A549 (cell line): ENCODE measurements around the gene LVRN.

ENCODE experiments used
- NFE2L2 ChIP-seq: fragments of 150-350 bp; conservative IDR thresholded peaks from 2 replicates; pipeline ENCODE4 v1.6.1; 2014; ENCODE audit warnings: low read length
- POLR2AphosphoS2 ChIP-seq: conservative IDR thresholded peaks from 2 replicates; pipeline ENCODE4 v1.6.1; 2012; ENCODE audit warnings: low read length, improper control_type of control experiment, inconsistent platforms
- TF ChIP-seq, protein P1 (sequence below): fragments of 250-450 bp; sonication (Bioruptor Pico); IDR thresholded peaks from 2 replicates; pipeline ENCODE4 v1.5.0; 2021; ENCODE audit warnings: mild to moderate bottlenecking, moderate library complexity, borderline replicate concordance
- TF ChIP-seq, protein P2 (sequence below): fragments of >200 bp; sonication (Bioruptor Twin); formaldehyde crosslinking; IDR thresholded peaks from 3 replicates; pipeline ENCODE4 v1.5.1; 2016

DNA sequence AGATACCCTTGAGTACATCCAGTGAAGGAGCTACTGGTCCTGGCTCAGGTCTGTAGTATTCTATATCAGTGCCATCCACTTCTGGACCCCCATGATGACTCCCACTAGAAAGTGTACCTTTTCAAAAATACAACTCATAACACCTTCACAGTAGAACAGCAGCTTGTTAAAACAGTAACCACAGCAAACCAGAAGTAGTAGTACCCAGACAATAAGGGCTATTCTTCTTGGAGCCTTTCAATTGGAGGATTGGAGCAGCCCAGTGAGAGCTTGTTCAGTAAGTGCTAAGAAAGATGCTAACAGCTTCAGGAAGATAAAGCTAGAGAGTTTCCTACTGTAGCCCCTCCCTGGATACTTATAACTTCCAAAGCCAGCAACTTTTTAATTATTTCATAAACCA, 80.1 kb downstream of the LVRN start:
- TF ChIP-seq POLR2AphosphoS2 (no peak), NFE2L2 (no peak)
- TF ChIP-seq, protein P1, sequence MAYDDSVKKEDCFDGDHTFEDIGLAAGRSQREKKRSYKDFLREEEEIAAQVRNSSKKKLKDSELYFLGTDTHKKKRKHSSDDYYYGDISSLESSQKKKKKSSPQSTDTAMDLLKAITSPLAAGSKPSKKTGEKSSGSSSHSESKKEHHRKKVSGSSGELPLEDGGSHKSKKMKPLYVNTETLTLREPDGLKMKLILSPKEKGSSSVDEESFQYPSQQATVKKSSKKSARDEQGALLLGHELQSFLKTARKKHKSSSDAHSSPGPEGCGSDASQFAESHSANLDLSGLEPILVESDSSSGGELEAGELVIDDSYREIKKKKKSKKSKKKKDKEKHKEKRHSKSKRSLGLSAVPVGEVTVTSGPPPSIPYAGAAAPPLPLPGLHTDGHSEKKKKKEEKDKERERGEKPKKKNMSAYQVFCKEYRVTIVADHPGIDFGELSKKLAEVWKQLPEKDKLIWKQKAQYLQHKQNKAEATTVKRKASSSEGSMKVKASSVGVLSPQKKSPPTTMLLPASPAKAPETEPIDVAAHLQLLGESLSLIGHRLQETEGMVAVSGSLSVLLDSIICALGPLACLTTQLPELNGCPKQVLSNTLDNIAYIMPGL, result no peak
- TF ChIP-seq, protein P2, sequence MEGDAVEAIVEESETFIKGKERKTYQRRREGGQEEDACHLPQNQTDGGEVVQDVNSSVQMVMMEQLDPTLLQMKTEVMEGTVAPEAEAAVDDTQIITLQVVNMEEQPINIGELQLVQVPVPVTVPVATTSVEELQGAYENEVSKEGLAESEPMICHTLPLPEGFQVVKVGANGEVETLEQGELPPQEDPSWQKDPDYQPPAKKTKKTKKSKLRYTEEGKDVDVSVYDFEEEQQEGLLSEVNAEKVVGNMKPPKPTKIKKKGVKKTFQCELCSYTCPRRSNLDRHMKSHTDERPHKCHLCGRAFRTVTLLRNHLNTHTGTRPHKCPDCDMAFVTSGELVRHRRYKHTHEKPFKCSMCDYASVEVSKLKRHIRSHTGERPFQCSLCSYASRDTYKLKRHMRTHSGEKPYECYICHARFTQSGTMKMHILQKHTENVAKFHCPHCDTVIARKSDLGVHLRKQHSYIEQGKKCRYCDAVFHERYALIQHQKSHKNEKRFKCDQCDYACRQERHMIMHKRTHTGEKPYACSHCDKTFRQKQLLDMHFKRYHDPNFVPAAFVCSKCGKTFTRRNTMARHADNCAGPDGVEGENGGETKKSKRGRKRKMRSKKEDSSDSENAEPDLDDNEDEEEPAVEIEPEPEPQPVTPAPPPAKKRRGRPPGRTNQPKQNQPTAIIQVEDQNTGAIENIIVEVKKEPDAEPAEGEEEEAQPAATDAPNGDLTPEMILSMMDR, result no peak
